Measurements from ENCODE around the gene ENDOG.
"Not testable (repeated sequence)": the region's sequence is repeated elsewhere in the genome, so short reads cannot be mapped to it uniquely, and the experiment has no call there.

Gene ENDOG

DNA sequence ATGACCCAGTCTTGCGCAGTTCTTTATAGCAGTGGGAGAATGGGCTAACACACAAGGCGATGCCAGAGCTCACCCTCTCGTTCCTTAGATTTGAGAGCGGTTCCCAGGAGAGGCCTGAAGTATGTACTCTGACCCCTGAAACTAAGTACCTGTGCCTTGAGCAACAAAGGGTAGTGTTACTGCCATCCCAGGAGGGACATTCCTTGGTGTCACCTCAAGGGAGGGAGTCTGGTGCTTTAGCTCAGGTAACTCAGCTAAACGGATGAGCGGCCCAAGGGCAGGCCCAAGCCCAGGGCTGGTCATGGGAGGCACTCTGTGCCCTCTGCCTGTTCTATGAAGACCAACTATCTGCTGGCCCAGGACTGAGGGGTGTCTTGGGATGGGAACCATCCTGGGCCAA, 43.2 kb downstream of the ENDOG start:
- H3K27me3 ChIP-seq (replicated peaks), result no peaks in the 10 kb centered on the region
- H3K4me3 ChIP-seq (ENCODE audit: low read depth, low read length), result no peak overlapping the region
- TF ChIP-seq, protein P1, sequence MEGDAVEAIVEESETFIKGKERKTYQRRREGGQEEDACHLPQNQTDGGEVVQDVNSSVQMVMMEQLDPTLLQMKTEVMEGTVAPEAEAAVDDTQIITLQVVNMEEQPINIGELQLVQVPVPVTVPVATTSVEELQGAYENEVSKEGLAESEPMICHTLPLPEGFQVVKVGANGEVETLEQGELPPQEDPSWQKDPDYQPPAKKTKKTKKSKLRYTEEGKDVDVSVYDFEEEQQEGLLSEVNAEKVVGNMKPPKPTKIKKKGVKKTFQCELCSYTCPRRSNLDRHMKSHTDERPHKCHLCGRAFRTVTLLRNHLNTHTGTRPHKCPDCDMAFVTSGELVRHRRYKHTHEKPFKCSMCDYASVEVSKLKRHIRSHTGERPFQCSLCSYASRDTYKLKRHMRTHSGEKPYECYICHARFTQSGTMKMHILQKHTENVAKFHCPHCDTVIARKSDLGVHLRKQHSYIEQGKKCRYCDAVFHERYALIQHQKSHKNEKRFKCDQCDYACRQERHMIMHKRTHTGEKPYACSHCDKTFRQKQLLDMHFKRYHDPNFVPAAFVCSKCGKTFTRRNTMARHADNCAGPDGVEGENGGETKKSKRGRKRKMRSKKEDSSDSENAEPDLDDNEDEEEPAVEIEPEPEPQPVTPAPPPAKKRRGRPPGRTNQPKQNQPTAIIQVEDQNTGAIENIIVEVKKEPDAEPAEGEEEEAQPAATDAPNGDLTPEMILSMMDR (IDR thresholded peaks at IDR 0.05; ENCODE audit: low read depth, low read length, missing control alignments), result no peak
- H3K36me3 ChIP-seq (replicated peaks), result no peaks in the 10 kb centered on the region
- DNase-seq, result no peak
- no peak overlapping the region for H3K27ac ChIP-seq
- in situ Hi-C loops (cut with HindIII; ENCODE audit: low pct_ligation_motif_present, low sequenced_read_pairs), result no loop called here

GRCh38 chr9:128862401-128862851, 44.1 kb downstream of the ENDOG start:
- TF ChIP-seq, protein P1 (IDR thresholded peaks at IDR 0.05; ENCODE audit: low read depth, low read length, missing control alignments), result no peak

GRCh38 chr9:128863647-128864046, 45.3 kb downstream of the ENDOG start:
- Histone ChIP-seq H3K4me3 (ENCODE audit: low read depth, low read length) (no peak overlapping the region), H3K36me3 (replicated peaks) (no peaks in the 10 kb centered on the region), H3K27ac (no peak overlapping the region), H3K27me3 (replicated peaks) (no peaks in the 10 kb centered on the region)
- TF ChIP-seq, protein P1 (IDR thresholded peaks at IDR 0.05; ENCODE audit: low read depth, low read length, missing control alignments), result peak; percentile 94
- in situ Hi-C loops (cut with HindIII; ENCODE audit: low pct_ligation_motif_present, low sequenced_read_pairs), result no loop called here
- DNase-seq, result no peak

More at GRCh38 chr9:128862401-128862851, 44.1 kb downstream of the ENDOG start:
- Histone ChIP-seq H3K27ac (no peak overlapping the region), H3K4me3 (ENCODE audit: low read depth, low read length) (no peak overlapping the region), H3K27me3 (replicated peaks) (no peaks in the 10 kb centered on the region), H3K36me3 (replicated peaks) (no peaks in the 10 kb centered on the region)
- in situ Hi-C loops (cut with HindIII; ENCODE audit: low pct_ligation_motif_present, low sequenced_read_pairs), result no loop called here
- no peak for DNase-seq

GRCh38 chr9:128870128-128870940, 52.0 kb downstream of the ENDOG start:
- in situ Hi-C loops (cut with HindIII; ENCODE audit: low pct_ligation_motif_present, low sequenced_read_pairs), result no loop called here
- DNase-seq, result no peak
- Histone ChIP-seq H3K4me3 (ENCODE audit: low read depth, low read length) (no peak overlapping the region), H3K27ac (no peak overlapping the region), H3K27me3 (replicated peaks) (no peaks in the 10 kb centered on the region), H3K36me3 (replicated peaks) (no peaks in the 10 kb centered on the region)
- TF ChIP-seq, protein P1 (IDR thresholded peaks at IDR 0.05; ENCODE audit: low read depth, low read length, missing control alignments), result no peak

- H3K27ac ChIP-seq; DNase-seq; H3K4me3 ChIP-seq (ENCODE audit: low read depth, low read length); H3K27me3 ChIP-seq (replicated peaks); in situ Hi-C loops (cut with HindIII; ENCODE audit: low pct_ligation_motif_present, low sequenced_read_pairs); H3K36me3 ChIP-seq (replicated peaks): not testable (repeated sequence)
Measured at GRCh38 chr9:128870941-128871265, 52.6 kb downstream of the ENDOG start.

All from brain microvascular endothelial cell (primary cell).